ENCODE data around the gene USB1.
A peak's percentile ranks its signal among the peaks of the same experiment; 100 is the strongest.

USB1 gene

DNA sequence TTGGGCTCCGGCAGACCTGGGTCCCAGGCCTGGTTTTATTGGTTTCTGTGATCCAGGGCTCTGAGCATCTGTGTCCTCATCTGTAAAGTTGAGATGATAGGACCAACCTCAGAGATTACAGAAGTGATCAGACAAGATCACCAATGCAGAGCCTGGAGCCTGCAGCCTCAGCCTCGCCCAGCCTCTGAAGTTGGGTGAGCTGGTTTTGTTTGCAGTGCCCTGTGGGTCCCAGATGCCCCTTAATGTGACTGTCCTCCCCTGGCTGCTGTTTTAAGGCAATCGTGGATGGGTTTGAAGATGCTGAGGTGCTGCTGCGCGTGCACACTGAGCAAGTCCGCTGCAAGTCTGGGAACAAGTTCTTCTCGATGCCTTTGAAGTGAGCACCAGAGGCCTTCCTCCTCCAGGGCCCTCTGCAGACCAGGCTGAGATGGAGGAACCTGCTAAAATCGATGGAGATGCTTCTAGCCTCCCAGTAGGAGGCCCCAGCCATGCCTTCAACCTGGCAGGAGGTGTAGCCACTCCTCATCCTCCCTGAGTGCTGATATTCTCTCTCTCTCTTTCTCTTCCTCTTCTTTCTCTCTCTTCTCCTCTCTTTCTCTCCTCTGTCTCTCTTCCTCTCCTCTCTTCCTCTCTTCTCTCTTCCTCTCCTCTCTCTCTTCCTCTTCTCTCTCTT, 18.8 kb downstream of the USB1 start:
- no peak for DNase-seq (ENCODE audit: low spot score)

DNA sequence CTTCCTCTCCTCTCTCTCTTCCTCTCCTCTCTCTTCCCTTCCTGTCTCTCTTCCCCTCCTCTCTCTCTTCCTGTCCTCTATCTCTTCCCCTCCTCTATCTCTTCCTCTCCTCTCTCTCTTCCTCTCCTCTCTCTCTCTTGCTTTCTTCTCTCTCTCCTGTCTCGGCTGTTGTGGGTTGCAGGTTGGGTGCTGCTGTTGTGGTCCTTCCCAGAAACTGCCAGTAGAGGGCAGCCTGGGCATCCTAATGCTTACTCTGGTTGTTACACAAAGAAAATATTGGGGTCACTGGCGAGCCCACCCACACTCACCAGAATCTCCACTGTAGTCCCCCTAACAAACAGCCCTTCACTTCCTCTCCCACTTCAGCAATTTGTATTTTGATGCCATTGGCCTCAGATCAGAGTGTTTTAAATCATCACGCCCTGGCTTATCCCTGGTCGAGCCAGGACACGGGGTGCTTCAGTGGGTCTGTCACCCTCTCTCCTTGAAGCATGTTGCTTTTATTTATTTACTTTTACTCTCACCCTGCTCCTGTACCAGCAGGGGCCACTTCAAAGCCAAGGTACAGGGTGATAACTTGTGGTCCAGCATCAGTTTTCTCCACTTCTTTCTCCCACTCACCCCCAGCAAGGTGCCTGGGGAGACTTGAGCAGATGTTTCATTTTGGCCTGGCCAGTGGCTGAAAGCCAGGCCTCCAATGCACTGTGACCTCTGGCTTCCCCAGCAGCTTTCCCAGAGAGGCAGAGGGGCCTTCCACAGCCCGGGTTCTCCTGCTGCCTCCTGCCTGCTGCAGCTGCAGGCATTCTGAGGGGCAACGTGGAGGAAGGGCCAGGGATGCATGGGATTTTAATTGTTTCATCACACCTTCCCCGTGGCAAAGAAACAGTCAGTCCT, 19.7 kb downstream of the USB1 start:
- DNase-seq (ENCODE audit: low spot score): peak; percentile 82

DNA sequence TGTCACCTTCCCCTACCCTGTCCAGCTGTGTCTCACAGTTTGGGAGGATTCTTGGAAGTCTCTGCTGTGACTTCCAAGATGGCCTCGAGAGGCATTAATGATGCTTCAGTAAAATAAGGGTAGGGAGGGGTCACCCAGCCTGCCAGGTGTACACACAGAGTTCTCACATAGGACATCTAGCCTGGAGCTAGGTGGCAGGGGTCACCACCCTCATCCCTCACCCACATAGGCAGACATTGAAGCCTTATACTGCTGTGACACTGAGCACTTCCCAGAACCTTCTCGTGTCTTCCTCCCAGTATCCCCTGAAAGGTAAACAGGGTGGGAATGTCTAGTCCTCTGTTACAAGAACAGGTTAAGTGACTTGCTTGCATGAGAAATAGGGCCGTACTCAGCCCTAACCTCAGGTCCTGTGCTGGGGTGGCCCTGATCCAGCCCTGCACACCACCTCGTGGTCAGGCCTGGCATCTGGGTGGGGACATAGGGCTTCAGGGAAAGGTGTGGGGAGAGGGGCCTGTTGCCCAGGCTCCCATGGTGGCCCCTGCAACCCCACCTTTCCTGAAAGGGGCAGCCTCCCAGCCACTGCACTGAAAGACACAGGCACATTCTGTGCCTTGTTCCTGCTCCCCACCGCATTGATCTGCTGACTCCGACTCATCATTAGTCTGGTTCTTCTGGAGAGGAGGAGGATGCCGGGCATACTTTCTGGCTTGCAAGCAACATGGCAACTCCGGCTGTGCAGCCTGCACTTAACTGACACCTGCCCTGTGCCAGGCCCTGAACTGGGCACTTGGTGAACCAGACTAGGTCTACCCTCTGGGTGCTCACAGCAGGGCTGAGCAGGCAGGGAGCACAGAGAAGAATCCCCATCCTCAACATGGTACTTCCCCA, 20.7 kb downstream of the USB1 start:
- DNase-seq (ENCODE audit: low spot score): no peak

DNA sequence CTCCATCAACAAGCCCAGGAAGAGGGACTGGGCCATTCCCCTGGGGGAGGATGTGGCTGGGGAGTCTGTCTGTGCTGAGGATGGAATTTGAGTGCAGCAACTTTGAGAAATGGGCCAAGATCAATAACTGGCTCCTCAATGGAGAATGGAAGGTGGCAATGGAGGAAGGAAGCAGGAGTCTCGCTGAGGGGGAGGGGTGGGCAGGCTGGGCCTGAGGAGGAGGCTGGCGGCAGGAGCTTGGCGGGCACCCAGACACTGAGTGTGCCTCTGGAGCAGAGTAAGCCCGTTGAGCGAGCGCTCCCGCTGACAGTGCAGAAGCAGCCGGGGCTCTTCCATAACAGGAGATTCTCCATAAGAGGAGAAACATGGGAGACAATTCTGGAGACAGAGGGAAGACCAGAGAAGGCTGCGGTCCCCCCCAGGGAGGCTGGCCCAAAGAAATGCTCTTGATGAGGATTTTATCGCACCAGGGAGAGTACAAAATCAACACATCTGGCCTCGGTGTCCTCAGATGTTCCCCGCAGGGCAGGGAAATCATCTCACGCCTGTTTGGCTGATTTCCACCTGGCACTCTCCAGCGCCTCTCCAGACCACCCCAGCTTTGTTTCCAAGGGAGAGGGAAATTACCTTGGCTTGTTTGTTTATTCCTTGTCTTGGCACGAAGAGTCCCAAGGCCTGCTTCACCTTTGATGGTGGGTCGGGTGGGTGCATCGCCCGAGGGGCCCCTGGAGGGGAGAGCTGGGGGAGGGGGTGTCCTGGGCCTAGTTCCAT, 21.6 kb downstream of the USB1 start:
- peak; percentile 79 for DNase-seq (ENCODE audit: low spot score)

DNA sequence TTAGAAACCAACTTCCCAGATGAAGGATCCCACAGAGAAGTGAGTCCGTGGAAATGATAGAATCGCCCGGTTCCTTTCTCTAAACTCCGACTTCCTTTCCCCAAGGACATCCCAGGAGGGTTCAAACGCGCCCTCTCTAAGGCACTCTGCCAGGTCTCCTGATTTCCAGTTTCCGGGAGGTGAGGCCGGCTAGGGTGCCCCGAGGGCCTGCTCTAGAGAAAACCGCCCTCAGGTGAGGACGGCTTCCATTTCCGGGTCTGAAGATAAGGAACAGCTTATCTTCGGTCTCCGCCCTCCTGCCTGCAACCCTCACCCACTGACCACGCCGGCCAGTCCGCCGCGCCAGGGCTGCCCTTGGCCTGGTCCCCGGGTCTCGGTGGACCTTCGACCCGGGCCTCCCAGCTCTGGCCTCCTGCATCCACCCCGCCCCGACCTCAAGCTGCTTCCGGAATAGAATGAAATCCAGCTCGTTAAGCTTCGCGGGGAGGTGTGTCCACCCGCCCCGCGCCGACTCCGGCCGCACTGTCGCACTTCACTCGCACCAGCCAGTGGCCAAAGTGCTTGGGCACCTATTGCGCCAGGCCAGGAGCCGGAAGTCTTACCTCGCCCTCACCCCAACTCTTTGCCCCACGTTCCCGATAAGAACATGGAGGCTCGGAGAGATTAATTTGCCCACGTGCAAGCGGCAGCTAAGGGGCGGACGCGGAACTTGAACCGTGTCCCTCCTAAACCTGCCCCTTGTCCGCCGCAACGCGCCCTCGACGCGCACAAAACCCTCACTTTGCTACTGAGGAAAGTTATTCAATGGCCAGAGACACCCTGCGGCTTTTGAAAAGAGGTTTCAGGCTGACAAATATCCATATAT, 23.5 kb downstream of the USB1 start:
- no peak for DNase-seq (ENCODE audit: low spot score)

DNA sequence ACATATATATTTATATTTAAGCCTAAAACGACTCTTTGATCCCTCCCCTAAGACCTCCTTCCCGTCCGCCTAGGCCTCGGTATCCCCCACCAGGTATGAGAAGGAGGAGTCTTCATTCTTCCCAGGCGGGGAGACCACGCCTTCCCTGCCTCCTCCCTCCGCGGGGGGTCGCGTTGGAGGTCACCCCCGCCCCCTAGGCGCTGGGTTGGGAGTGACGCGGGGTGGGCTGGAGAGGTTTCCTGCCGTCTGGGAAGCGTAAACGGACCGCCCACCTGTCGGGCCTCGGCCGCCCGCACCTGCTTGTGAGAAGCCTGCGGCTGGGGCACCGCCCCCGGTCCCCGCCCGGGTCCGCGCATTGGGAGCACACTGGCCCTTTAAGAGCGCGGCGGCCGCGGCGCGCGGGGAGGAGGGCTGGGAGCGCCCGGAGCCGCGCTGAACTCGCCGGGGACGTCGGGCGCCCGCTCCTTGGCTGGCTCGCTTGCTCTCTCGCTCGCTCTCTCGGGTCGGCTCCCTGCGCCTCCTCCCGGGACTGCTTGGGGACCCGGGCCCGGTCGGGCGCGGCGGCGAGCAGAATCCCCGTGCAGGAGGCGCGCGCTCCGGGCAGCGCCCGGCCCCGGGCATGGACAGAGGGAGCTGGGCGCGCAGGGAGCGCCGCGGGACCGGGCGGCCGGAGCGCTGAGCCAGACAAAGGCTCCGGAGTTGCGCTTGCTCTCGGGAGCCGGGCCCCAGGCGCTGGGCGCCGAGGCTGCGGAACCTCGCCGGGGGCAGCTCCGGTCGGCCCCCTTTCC, 24.3 kb downstream of the USB1 start, which contains the start of gene MMP15:
Gene MMP15 (plus strand): TSS at position 404 of the 788 bp plus-strand sequence. CDS start 597 bp downstream, outside the sequence.
- peak; percentile 44 for DNase-seq (ENCODE audit: low spot score)

DNA sequence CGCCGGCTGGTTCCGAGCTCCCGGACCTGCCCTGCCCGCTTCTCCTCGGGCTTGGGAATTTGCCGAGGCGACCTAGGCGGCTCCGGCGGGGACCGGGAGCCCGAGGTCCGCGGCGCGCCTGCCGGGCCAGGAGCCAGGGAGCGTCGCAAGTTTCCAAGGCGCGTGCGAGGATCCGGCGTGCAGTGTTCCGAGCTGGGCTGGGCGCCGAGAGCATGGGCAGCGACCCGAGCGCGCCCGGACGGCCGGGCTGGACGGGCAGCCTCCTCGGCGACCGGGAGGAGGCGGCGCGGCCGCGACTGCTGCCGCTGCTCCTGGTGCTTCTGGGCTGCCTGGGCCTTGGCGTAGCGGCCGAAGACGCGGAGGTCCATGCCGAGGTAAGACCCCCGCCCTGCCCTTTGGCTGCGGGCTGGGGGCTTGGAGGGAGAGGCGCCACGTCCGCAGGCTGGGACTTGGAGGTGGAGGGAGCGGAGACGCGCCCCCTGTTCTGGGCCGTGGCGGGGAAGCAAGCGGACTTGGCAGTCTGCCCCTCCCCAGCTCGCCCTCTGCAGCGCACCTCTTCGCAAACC, 25.0 kb downstream of the USB1 start:
- DNase-seq (ENCODE audit: low spot score): no peak

DNA sequence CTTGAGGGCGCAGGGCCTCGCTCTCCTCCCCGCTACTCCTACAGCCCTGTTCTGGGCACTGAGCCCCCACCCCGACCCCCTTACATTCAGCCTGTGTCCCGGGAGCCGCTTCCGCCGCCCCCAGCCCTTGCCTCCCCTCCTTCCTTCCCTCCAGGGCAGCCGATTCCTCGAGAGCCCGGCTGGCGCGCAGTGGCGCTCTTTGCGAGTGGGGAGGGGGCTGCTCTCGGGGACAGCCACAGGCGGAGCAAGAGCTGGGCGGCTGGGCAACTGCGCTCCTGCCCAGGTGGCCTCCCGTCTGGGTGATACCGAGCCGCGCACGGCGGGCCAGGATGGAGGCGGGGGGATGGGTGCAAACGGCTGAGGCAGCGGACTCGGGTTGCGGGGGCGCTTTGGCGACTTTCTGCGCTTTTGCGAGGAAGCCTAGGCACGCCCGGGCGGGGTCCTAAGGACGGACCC, 25.5 kb downstream of the USB1 start:
- DNase-seq (ENCODE audit: low spot score): no peak

DNA sequence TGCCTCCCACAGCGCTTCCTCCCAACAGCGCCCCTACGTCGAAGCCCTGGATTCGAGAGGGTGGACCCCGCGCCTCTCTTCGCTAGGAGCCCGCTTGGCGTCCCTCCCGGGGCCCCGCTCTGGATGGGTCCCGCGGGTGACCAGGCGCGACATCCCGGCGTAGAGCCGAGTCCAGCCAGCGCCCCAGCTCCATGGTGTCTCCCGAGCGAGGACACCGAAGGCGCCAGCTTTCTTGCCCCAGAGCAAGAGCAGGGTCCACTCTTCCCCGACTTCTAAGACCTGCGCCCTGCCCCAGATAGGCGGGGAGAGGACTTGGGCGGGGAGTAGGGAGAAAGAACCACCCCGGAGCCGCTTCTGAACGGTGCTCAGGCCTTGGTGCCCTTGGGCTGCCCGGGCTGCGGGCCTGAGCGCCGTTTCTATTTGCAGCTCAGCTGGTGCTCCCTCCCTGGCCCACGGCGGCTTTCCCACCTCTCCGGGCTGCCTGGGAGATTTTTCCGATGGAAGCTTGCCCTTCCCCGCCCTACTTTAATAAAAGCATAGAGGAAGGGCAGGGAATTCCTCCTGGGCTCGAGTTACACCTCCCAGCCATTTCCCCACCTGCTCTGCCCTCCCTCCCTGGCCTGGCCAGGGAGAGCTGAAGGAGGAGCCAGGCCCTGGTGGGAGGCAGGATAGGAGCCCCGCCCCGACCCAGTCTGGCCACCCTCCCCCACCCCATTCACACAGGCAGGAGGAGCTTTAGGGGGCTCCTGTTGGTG, 26.1 kb downstream of the USB1 start:
- DNase-seq (ENCODE audit: low spot score): no peak

DNA sequence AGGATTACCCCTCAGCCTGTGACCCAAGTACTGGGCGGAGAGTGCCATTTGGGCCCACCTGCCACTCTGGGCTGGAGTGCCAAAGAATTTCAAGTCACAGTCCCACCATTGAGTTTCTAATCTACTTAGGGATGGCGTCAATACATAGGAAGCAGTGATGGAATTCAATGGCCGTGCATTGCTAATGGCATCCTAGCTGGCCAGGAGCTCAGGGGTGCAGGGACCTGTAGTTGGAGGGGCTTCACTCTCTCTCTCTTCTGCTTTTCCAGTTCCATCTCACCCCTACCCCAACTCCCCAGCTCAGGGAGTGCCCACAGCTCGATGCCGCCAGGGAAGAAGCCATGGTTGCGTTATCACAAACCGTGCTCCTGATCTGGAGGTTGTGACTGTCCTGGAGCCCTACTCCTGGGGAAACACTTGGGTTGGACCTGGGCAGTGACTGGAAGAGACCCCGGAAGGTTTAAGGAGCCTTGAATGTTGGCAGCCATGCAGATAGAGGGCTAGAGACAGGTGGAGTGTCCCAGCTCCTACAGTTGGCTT, 26.8 kb downstream of the USB1 start:
- DNase-seq (ENCODE audit: low spot score): no peak

DNA sequence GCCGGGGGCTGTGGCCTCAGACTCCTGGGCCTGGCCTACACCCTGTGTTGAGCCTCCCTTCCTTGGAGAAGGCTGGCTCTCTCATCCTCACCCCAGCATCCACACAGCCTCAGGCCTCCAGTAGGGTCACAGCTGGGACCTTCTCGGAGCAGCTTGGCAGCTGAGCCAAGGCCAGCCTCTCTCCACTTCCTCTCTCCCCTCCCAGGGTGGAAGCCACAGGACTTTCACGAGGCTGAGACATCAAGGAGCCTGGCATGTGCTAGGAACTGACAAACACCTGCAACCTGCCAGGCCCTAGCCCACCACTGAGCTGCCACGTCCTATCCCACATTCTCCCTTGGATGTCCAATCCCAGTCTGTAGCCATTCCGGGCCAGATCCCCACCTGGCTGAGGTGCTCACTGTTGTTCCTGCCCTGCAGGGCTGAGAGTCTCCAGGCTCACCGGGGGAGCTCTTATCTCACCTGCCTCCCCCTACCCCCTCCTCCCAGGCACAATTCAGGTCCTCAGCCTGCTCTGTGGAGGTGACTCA, 27.4 kb downstream of the USB1 start:
- no peak for DNase-seq (ENCODE audit: low spot score)

DNA sequence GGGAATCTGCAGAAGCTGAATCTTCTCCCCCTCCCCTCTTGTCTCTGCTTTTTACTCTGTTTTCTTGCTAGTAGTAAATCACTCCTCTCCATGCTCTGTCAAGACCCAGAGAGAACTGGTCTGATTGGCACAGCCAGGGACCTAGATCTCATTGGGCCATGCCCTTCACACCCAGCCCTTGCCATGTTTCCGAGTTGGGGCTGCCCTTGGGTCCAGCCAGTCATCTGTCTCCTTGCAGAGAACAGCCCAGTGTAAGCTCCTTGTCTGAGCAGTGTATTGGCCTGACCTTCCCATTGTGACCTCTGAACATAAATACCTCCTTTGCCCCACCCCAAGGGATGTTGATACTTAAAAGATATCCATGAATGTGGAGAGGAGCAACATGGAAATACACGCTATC, 28.2 kb downstream of the USB1 start:
- DNase-seq (ENCODE audit: low spot score): no peak

DNA sequence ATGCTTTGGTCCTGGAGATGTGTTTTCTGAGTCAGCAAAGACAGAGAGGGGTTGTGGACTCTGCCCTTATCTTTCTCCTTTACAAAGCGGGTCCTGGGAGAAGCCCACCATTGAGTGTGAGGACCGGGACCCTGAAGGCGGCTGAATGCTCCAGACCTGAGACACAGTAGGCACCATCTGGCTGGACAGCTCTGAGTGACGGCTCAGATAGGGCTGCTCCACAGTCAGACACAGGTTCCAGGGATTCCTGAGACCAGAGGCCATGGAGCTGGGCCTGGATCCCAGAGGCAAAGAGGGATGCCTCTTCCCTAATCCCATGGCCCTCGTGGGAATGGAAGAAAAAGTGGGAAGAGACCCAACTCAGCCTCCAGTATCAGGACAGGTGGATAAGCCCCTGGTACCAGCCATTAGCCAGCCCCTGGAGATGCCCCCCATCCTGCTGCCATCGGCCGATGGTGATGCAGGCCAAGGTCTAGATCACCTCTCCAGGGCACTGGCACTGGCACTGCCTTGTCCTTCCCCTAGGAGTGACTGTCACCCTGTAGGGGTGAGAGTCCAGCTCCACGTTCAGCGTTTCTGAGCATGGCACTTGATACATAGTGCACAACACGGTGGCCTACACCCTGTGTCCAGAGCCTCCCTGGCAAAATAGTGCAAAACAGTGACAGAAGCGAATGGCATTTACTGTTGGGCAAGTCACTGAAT, 29.1 kb downstream of the USB1 start:
- DNase-seq (ENCODE audit: low spot score): no peak

DNA sequence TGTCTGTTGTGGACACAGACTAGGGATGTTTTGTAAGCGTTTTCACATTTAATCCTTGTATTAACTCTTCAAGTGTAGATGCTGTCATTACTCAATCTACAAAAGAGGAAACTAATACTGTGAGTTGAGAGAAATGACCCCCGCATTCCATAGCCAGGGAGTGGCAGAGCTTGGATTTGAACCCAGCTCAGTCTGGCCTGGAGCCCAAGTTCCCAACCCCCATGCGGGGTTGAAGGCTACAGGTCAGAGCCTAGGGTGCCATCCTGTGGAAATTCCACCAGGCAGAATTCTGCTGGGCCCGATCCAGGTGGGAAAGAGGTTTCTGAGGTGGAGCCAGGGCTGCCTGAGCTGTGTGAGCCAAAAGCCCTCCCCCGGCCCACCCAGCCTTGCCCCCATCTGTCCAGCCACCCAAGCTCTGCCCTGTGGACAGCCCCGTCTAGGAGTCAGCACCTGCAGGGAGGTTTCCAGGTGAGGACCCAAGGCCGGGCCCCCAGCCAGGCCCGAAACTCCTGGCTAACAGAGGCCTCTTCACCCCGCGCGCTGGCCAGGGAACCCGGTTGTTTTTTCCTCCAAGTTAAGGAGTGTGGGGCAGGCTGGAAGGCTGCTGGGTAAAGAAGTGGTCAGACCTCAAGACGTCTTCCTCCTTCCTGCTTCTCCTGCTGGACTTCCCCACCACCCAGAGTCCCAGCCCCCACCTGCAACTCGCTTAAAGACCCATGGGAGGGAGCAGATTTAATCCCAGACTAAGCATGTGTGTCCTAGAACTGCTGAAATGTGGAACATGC, 30.0 kb downstream of the USB1 start:
- DNase-seq (ENCODE audit: low spot score): no peak

DNA sequence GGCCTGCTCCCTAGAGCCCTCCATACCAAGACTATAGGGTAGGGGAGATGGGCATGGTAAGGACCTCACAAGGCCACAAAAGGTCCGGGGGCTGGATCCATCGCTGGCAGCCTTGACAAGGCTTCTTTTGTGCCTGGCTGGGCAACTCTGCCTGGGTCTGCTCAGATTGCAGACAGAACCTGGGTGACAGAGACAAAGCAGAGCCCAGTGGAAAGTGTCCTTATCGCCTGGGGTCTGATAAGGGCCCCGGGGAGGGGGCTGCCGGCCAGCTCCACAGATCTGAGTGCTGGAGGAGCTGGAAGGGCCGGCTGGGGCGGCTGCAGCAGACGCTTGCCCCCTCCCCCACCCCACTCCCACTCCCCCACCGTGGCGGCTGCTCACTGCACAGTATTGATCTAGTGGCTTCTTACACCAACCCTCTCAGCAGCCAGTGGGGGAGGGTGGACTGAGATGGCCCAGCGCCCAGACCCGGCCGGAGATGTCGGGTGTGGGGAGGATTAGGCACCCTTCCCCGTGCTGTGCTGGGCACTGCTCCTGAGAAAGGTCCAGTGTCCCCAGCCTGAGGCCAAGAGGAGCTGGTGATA, 31.6 kb downstream of the USB1 start:
- peak; percentile 70 for DNase-seq (ENCODE audit: low spot score)

DNA sequence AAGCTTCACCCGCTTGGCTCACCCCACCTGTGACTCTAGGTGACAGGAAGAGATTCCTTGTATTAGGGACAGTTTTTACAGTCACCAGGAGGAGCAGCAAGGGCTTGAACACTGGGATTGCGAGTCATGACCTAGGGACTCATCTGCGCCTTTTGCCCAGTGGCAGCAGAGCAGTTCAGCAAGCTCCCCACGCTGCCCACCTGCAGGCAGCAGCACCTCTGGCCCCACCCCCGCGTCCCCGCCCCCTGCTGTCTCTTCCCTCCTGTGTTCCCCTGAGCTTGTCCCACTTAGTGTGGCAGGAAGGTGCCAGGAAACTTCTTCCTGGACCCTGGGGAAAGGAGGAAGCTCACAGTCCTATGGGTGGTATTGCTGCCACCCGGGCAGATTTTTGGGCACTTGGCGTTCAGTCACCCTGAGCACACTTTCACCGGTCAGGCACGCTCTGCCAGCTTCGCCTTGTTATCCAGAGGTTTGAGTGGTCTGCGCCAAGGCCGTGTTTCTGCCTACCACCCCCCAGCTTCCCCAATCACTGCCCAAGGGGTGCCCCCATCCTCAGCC, 33.0 kb downstream of the USB1 start:
- DNase-seq (ENCODE audit: low spot score): no peak

Data from Ammon's horn (tissue), 1 donor.